Keratinocyte (primary cell): ENCODE results near the gene TBCD. TPM values are rescaled to one million over a fixed set of nuclear protein-coding genes. Genes with fewer than 3 reads are reported as not detected.
"Not testable (repeated sequence)": the region's sequence is repeated elsewhere in the genome, so short reads cannot be mapped to it uniquely, and the experiment has no call there.

Source experiments
- DNase-seq: peaks from one replicate; pipeline ENCODE4 v3.0.0-alpha.2; 2011; ENCODE audit warnings: low read depth, missing footprints, low spot score
- FAIRE-seq: peaks from 2 replicates; lab custom pipeline; 2011; peaks lifted over from hg19 to GRCh38; lab: Jason Lieb, UNC
- H2AFZ ChIP-seq: 2 replicates; pipeline ENCODE4 v1.6.0; 2012; ENCODE audit warnings: low read length, control low read depth, inconsistent platforms; ENCODE audit not compliant: control insufficient read depth
- H3K27ac ChIP-seq: 2 replicates; pipeline ENCODE4 v1.5.1; 2011; ENCODE audit warnings: low read length; ENCODE audit not compliant: control insufficient read depth, insufficient read depth
- H3K27me3 ChIP-seq: 3 replicates; pipeline ENCODE4 v1.6.0; 2011; ENCODE audit warnings: low read length; ENCODE audit not compliant: control insufficient read depth, insufficient read depth; ENCODE audit errors: extremely low read depth
- H3K36me3 ChIP-seq, 2 experiments: 2 replicates in 1 of 2; 3 replicates in 1 of 2; pipeline ENCODE4 v1.5.1; 2011; ENCODE audit warnings: low read length in 2 of 2, mild to moderate bottlenecking in 1 of 2; ENCODE audit not compliant: control insufficient read depth in 2 of 2, insufficient read depth in 2 of 2; ENCODE audit errors: extremely low read depth in 1 of 2
- H3K4me1 ChIP-seq: 3 replicates; pipeline ENCODE4 v1.5.1; 2011; ENCODE audit warnings: low read length; ENCODE audit not compliant: control insufficient read depth, insufficient read depth; ENCODE audit errors: extremely low read depth
- H3K4me2 ChIP-seq: 3 replicates; pipeline ENCODE4 v1.6.0; 2011; ENCODE audit warnings: low read depth, low read length; ENCODE audit not compliant: control insufficient read depth, insufficient read depth; ENCODE audit errors: extremely low read depth
- H3K4me3 ChIP-seq, 3 experiments: fragments of 200-600 bp in 1 of 3; sonication (generic) in 1 of 3; 2 replicates in 2 of 3; 3 replicates in 1 of 3; pipeline ENCODE4 v1.5.1; 2011 to 2016; ENCODE audit warnings: low read length in 3 of 3, mild to moderate bottlenecking in 3 of 3, control low read depth in 2 of 3, inconsistent platforms in 1 of 3, low read depth in 1 of 3, mixed read lengths in 1 of 3, mixed run types in 1 of 3, moderate library complexity in 1 of 3; ENCODE audit not compliant: control insufficient read depth in 2 of 3, insufficient read depth in 2 of 3; ENCODE audit errors: extremely low read depth in 1 of 3
- H3K79me2 ChIP-seq: 2 replicates; pipeline ENCODE4 v1.6.0; 2012; ENCODE audit warnings: low read length; ENCODE audit not compliant: control insufficient read depth, insufficient read depth
- H3K9ac ChIP-seq: 3 replicates; pipeline ENCODE4 v1.6.0; 2011; ENCODE audit warnings: low read length; ENCODE audit not compliant: control insufficient read depth, insufficient read depth; ENCODE audit errors: extremely low read depth
- H3K9me1 ChIP-seq: 3 replicates; pipeline ENCODE4 v1.6.0; 2011; ENCODE audit warnings: low read length; ENCODE audit not compliant: control insufficient read depth, insufficient read depth; ENCODE audit errors: extremely low read depth
- H3K9me3 ChIP-seq: 2 replicates; pipeline ENCODE4 v1.5.1; 2012; ENCODE audit warnings: low read depth, low read length; ENCODE audit not compliant: control insufficient read depth
- H4K20me1 ChIP-seq: 3 replicates; pipeline ENCODE4 v1.6.0; 2011; ENCODE audit warnings: low read length; ENCODE audit not compliant: control insufficient read depth, insufficient read depth; ENCODE audit errors: extremely low read depth
- CTCF ChIP-seq, 3 experiments: IDR thresholded peaks in 1 of 3; conservative IDR thresholded peaks in 1 of 3; optimal IDR thresholded peaks in 1 of 3; 2 replicates in 2 of 3; 3 replicates in 1 of 3; pipeline versions ENCODE3 to v1.5.1; 2011; ENCODE audit warnings: low read length in 3 of 3, mild to moderate bottlenecking in 3 of 3, moderate library complexity in 2 of 3, control low read depth in 1 of 3, inconsistent platforms in 1 of 3; ENCODE audit not compliant: insufficient read depth in 2 of 3; ENCODE audit errors: extremely low read depth in 1 of 3
- EZH2 ChIP-seq: IDR thresholded peaks from one replicate; pipeline ENCODE4 v1.6.1; 2012; ENCODE audit warnings: inconsistent platforms, mild to moderate bottlenecking, low read length, moderate library complexity
- dilution Hi-C: fragments of 300-500 bp; cut with MboI; formaldehyde crosslinking; loops from one replicate; pipeline ENCODE4 v1.7.0; 2020; ENCODE audit warnings: low sequenced_read_pairs; ENCODE audit not compliant: extremely low pct_ligation_motif_present
- polyA plus RNA-seq, 5 experiments: library from polyadenylated mRNA; depleted of rRNA in 3 of 5; stranded (reverse) in 3 of 5; stranded (forward) in 1 of 5; unstranded in 1 of 5; fragments of >200 nt; gene quantifications; 1 replicate in 1 of 5; 2 replicates in 3 of 5; 3 replicates in 1 of 5; pipeline versions ENCODE4 v1.2.1 to v1.2.3, GENCODE V29; 2011 to 2012; ENCODE audit warnings: missing spikeins in 2 of 5, low read depth in 1 of 5, low replicate concordance in 1 of 5

The TBCD gene
- polyA plus RNA-seq, 1 donor (not counting 4 experiments of a cell fraction or from before 2014, with no cell fraction given) = 36.2 TPM

GRCh38 chr17:82985973-82986372 is 234.1 kb downstream of the TBCD start:
- Histone ChIP-seq H3K79me2 (no peaks in the 10 kb centered on the region), H2AFZ (no peak overlapping the region), H3K27ac (no peak overlapping the region), H3K9me1 (no peaks in the 10 kb centered on the region), H3K9me3 (no peaks in the 10 kb centered on the region), H3K9ac (no peak overlapping the region), H4K20me1 (no peaks in the 10 kb centered on the region), H3K27me3 (no peaks in the 10 kb centered on the region), H3K36me3 (no peaks in the 10 kb centered on the region), H3K4me3 (no peak overlapping the region), H3K4me1 (no peaks in the 10 kb centered on the region), H3K4me2 (no peak overlapping the region)
- dilution Hi-C loops = no loop called here
- no peak for FAIRE-seq
- TF ChIP-seq EZH2 (no peak), CTCF (optimal IDR thresholded peaks at IDR 0.05 in 1 of 3, IDR thresholded peaks at IDR 0.05 in 1 of 3, conservative IDR thresholded peaks at IDR 0.05 in 1 of 3; ENCODE audit: extremely low read depth in 1 of 3, insufficient read depth in 2 of 3, low read length in 3 of 3) (no peak)
- DNase-seq = no peak

DNA sequence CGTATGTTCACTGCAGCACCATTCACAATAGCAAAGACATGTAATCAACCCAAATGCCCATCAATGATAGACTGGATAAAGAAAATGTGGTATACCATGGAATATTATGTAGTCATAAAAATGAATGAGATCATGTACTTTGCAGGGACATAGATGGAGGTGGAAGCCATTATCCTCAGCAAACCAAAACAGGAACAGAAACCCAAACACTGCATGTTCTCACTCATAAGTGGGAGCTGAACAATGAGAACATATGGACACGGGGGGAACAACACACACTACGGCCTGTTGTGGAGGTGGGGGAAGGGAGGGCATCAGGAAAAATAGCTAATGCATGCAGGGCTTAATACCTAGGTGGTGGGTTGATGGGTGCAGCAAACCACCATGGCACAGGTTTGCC is 237.2 kb downstream of the TBCD start:
- FAIRE-seq, H3K9me3 ChIP-seq, H3K79me2 ChIP-seq, H3K36me3 ChIP-seq, H3K9ac ChIP-seq, DNase-seq, H3K27me3 ChIP-seq, dilution Hi-C loops, H3K4me1 ChIP-seq, H3K4me3 ChIP-seq, H3K27ac ChIP-seq, H3K4me2 ChIP-seq, H2AFZ ChIP-seq, H4K20me1 ChIP-seq, H3K9me1 ChIP-seq: not testable (repeated sequence)

- no peak overlapping the region for H3K27ac ChIP-seq
- no peak overlapping the region for H3K4me2 ChIP-seq
- no peak overlapping the region for H2AFZ ChIP-seq
- no peak for TF ChIP-seq CTCF (optimal IDR thresholded peaks at IDR 0.05 in 1 of 3, IDR thresholded peaks at IDR 0.05 in 1 of 3, conservative IDR thresholded peaks at IDR 0.05 in 1 of 3; ENCODE audit: extremely low read depth in 1 of 3, insufficient read depth in 2 of 3, low read length in 3 of 3)
- no peak for TF ChIP-seq EZH2
- H3K9ac ChIP-seq = no peak overlapping the region
- FAIRE-seq (no peak), DNase-seq (no peak)
- H3K9me1 ChIP-seq = no peaks in the 10 kb centered on the region
- H3K79me2 ChIP-seq = no peaks in the 10 kb centered on the region
- no peaks in the 10 kb centered on the region for H4K20me1 ChIP-seq
- no peak overlapping the region for H3K4me3 ChIP-seq
- no peaks in the 10 kb centered on the region for H3K36me3 ChIP-seq
- H3K4me1 ChIP-seq = no peaks in the 10 kb centered on the region
- H3K27me3 ChIP-seq = no peaks in the 10 kb centered on the region
- dilution Hi-C loops = no loop called here
- H3K9me3 ChIP-seq = no peaks in the 10 kb centered on the region
Observed at GRCh38 chr17:82989881-82990280, 238.0 kb downstream of the TBCD start.
